CD4-positive, CD25-positive, alpha-beta regulatory T cell (primary cell): ENCODE results near the gene KLRF1. TPM values are rescaled to one million over a fixed set of nuclear protein-coding genes. Genes with fewer than 3 reads are reported as not detected.

Experiments used
- ATAC-seq, 2 donors: fragments of 150-1000 bp; cut with Tn5 transposase; one replicate each; pipeline ENCODE4 v1.10.0; 2021; ENCODE audit warnings: low read depth in 2 of 2, moderate number of reproducible peaks in 2 of 2, moderate library complexity in 1 of 2
- DNase-seq, 3 donors: peaks; one replicate each; pipeline versions ENCODE4 v3.0.0 to v3.0.0-alpha.2; 2012 to 2022; ENCODE audit warnings: mixed read lengths in 1 of 3
- H3K27ac ChIP-seq: one replicate; pipeline ENCODE4 v1.7.0; 2013; ENCODE audit warnings: mild to moderate bottlenecking, low read length; ENCODE audit not compliant: insufficient read depth, poor library complexity, severe bottlenecking
- H3K27me3 ChIP-seq: one replicate; pipeline ENCODE4 v1.7.0; 2013; ENCODE audit warnings: low read length; ENCODE audit not compliant: control insufficient read depth, insufficient read depth
- H3K36me3 ChIP-seq: one replicate; pipeline ENCODE4 v1.7.0; 2013; ENCODE audit warnings: mild to moderate bottlenecking, low read length, moderate library complexity; ENCODE audit not compliant: control insufficient read depth, insufficient read depth
- H3K4me1 ChIP-seq: 2 replicates; pipeline ENCODE4 v1.7.0; 2013; ENCODE audit warnings: mild to moderate bottlenecking, low read length; ENCODE audit not compliant: insufficient read depth, control insufficient read depth, poor library complexity, severe bottlenecking
- H3K4me3 ChIP-seq: one replicate; pipeline ENCODE4 v1.7.0; 2013; ENCODE audit warnings: low read depth, mild to moderate bottlenecking, low read length, moderate library complexity
- H3K9me3 ChIP-seq, 2 experiments: 1 replicate in 1 of 2; 2 replicates in 1 of 2; pipeline ENCODE4 v1.7.0; 2013; ENCODE audit warnings: low read length in 2 of 2, mild to moderate bottlenecking in 1 of 2, moderate library complexity in 1 of 2; ENCODE audit not compliant: control insufficient read depth in 2 of 2
- H3K27ac Mint-ChIP-seq, 3 donors: one replicate each; pipeline ENCODE4 v1.8.0; 2020 to 2022; ENCODE audit warnings: mild to moderate bottlenecking in 3 of 3, mixed read lengths in 3 of 3, moderate library complexity in 2 of 3
- H3K27me3 Mint-ChIP-seq: one replicate; pipeline ENCODE4 v1.8.0; 2022; ENCODE audit warnings: mild to moderate bottlenecking, mixed read lengths
- H3K36me3 Mint-ChIP-seq: one replicate; pipeline ENCODE4 v1.8.0; 2020; ENCODE audit warnings: mixed read lengths
- H3K4me1 Mint-ChIP-seq, 4 donors: one replicate each; pipeline ENCODE4 v1.8.0; 2020 to 2022; ENCODE audit warnings: mixed read lengths in 4 of 4, mild to moderate bottlenecking in 1 of 4
- H3K4me3 Mint-ChIP-seq, 4 donors: one replicate each; pipeline ENCODE4 v1.8.0; 2020 to 2022; ENCODE audit warnings: mild to moderate bottlenecking in 4 of 4, mixed read lengths in 4 of 4, moderate library complexity in 3 of 4
- H3K9me3 Mint-ChIP-seq, 7 donors: one replicate each; pipeline ENCODE4 v1.8.0; 2020 to 2022; ENCODE audit warnings: mixed read lengths in 7 of 7, mild to moderate bottlenecking in 3 of 7, moderate library complexity in 2 of 7
- polyA plus RNA-seq, 4 donors: library from polyadenylated mRNA; unstranded; fragments of 300-500 nt; fragmentation: Illumina TruSeq; gene quantifications; one replicate each; pipeline ENCODE4 v1.2.3, GENCODE V29; 2021
- total RNA-seq: library from RNA; stranded (reverse); gene quantifications from one replicate; pipeline ENCODE4 v1.2.3, GENCODE V29; 2022

KLRF1 gene
- total RNA-seq, result not detected
- polyA plus RNA-seq, result under 1 TPM; 0.49 to 0.78 (median 0.71) TPM

- no peak within 1 kb of the TSS for H3K4me3 Mint-ChIP-seq
- no peak within 1 kb of the TSS for H3K27ac ChIP-seq
Measured at GRCh38 chr12:9827209-9827888, at the start of gene KLRF1. KLRF1 (plus strand) TSS chr12:9827481; CDS start chr12:9827545, 64 bp downstream.

GRCh38 chr12:9779209-9779608 lies 48.1 kb upstream of the KLRF1 start:
- Histone ChIP-seq H3K27ac (no peak overlapping the region), H3K36me3 (no peaks in the 10 kb centered on the region), H3K27me3 (no peaks in the 10 kb centered on the region), H3K4me3 (no peak overlapping the region), H3K9me3 (no peaks in the 10 kb centered on the region), H3K4me1 (peaks cover 15% of the 10 kb centered on the region)
- H3K9me3 Mint-ChIP-seq, result peaks cover 0 to 2% (median 0%) of the 10 kb centered on the region in 7 donors
- H3K4me1 Mint-ChIP-seq, result peaks cover 15 to 50% (median 27%) of the 10 kb centered on the region in 4 donors
- no peaks in the 10 kb centered on the region for H3K36me3 Mint-ChIP-seq
- DNase-seq (no peak), ATAC-seq (no peak)
- peak overlapping the region in 1 of 4 donors; percentile 51 for H3K4me3 Mint-ChIP-seq
- H3K27ac Mint-ChIP-seq, result no peak overlapping the region
- no peaks in the 10 kb centered on the region for H3K27me3 Mint-ChIP-seq

More at GRCh38 chr12:9827209-9827888, at the start of gene KLRF1:
- peaks cover 0 to 6% (median 0%) of the 10 kb centered on the region in 7 donors for H3K9me3 Mint-ChIP-seq
- H3K36me3 ChIP-seq, result no peaks in the 10 kb centered on the region
- no peaks in the 10 kb centered on the region for H3K36me3 Mint-ChIP-seq
- peaks cover 18% of the 10 kb centered on the region for H3K27me3 ChIP-seq
- no peaks in the 10 kb centered on the region for H3K4me1 ChIP-seq
- H3K9me3 ChIP-seq, result no peaks in the 10 kb centered on the region
- DNase-seq, result no peak
- H3K4me3 ChIP-seq, result no peak within 1 kb of the TSS
- H3K27ac Mint-ChIP-seq, result no peak within 1 kb of the TSS
- ATAC-seq, result no peak
- peaks cover 65% of the 10 kb centered on the region for H3K27me3 Mint-ChIP-seq
- H3K4me1 Mint-ChIP-seq, result peaks cover 0 to 2% (median 0%) of the 10 kb centered on the region in 4 donors

GRCh38 chr12:9781360-9781759 lies 45.9 kb upstream of the KLRF1 start:
- H3K9me3 ChIP-seq, result no peaks in the 10 kb centered on the region
- H3K36me3 ChIP-seq, result no peaks in the 10 kb centered on the region
- peaks cover 8% of the 10 kb centered on the region for H3K4me1 ChIP-seq
- peaks cover 0 to 2% (median 0%) of the 10 kb centered on the region in 7 donors for H3K9me3 Mint-ChIP-seq
- no peak for ATAC-seq
- peak overlapping the region in 1 of 4 donors; percentile 15 for H3K4me3 Mint-ChIP-seq
- H3K27me3 Mint-ChIP-seq, result no peaks in the 10 kb centered on the region
- H3K27me3 ChIP-seq, result no peaks in the 10 kb centered on the region
- no peak overlapping the region for H3K27ac ChIP-seq
- no peak for DNase-seq
- no peaks in the 10 kb centered on the region for H3K36me3 Mint-ChIP-seq
- peaks cover 9 to 31% (median 16%) of the 10 kb centered on the region in 4 donors for H3K4me1 Mint-ChIP-seq
- peak overlapping the region in 2 of 3 donors; percentile 12 to 29 for H3K27ac Mint-ChIP-seq
- no peak overlapping the region for H3K4me3 ChIP-seq

- Histone ChIP-seq H3K9me3 (no peaks in the 10 kb centered on the region), H3K36me3 (no peaks in the 10 kb centered on the region), H3K4me3 (no peak overlapping the region), H3K27ac (no peak overlapping the region), H3K27me3 (no peaks in the 10 kb centered on the region), H3K4me1 (no peaks in the 10 kb centered on the region)
- Mint-ChIP-seq H3K9me3 (peaks cover 0 to 2% (median 0%) of the 10 kb centered on the region in 7 donors), H3K4me3 (no peak overlapping the region), H3K27ac (peak overlapping the region in 1 of 3 donors; percentile 37), H3K4me1 (peaks cover 4 to 24% (median 13%) of the 10 kb centered on the region in 4 donors), H3K36me3 (no peaks in the 10 kb centered on the region), H3K27me3 (peaks cover 2% of the 10 kb centered on the region)
- ATAC-seq, result no peak
- no peak for DNase-seq
Measured at GRCh38 chr12:9782547-9783382, 44.5 kb upstream of the KLRF1 start.

GRCh38 chr12:9784326-9784725 lies 43.0 kb upstream of the KLRF1 start:
- Histone ChIP-seq H3K36me3 (no peaks in the 10 kb centered on the region), H3K27ac (no peak overlapping the region), H3K4me3 (no peak overlapping the region), H3K4me1 (no peaks in the 10 kb centered on the region), H3K9me3 (no peaks in the 10 kb centered on the region), H3K27me3 (no peaks in the 10 kb centered on the region)
- no peaks in the 10 kb centered on the region for H3K36me3 Mint-ChIP-seq
- no peak overlapping the region for H3K4me3 Mint-ChIP-seq
- H3K27ac Mint-ChIP-seq, result no peak overlapping the region
- peaks cover 0 to 2% (median 0%) of the 10 kb centered on the region in 7 donors for H3K9me3 Mint-ChIP-seq
- peaks cover 9% of the 10 kb centered on the region for H3K27me3 Mint-ChIP-seq
- peaks cover 4 to 15% (median 8%) of the 10 kb centered on the region in 4 donors for H3K4me1 Mint-ChIP-seq
- DNase-seq (no peak), ATAC-seq (no peak)

GRCh38 chr12:9784816-9785215 lies 42.5 kb upstream of the KLRF1 start:
- Mint-ChIP-seq H3K27me3 (peaks cover 9% of the 10 kb centered on the region), H3K4me3 (no peak overlapping the region), H3K27ac (no peak overlapping the region), H3K9me3 (peaks cover 0 to 2% (median 0%) of the 10 kb centered on the region in 7 donors), H3K36me3 (no peaks in the 10 kb centered on the region), H3K4me1 (peaks cover 4 to 13% (median 6%) of the 10 kb centered on the region in 4 donors)
- no peaks in the 10 kb centered on the region for H3K9me3 ChIP-seq
- no peaks in the 10 kb centered on the region for H3K4me1 ChIP-seq
- no peak overlapping the region for H3K4me3 ChIP-seq
- no peak overlapping the region for H3K27ac ChIP-seq
- H3K27me3 ChIP-seq, result no peaks in the 10 kb centered on the region
- DNase-seq, result no peak
- H3K36me3 ChIP-seq, result no peaks in the 10 kb centered on the region
- no peak for ATAC-seq

GRCh38 chr12:9786726-9787717 lies 40.3 kb upstream of the KLRF1 start:
- ATAC-seq, result no peak

More at GRCh38 chr12:9786726-9787717, 40.3 kb upstream of the KLRF1 start:
- Mint-ChIP-seq H3K9me3 (peaks cover 0 to 4% (median 0%) of the 10 kb centered on the region in 7 donors), H3K36me3 (peaks cover 3% of the 10 kb centered on the region), H3K27ac (peak overlapping the region in 2 of 3 donors; percentile 50 to 84), H3K4me3 (no peak overlapping the region), H3K27me3 (peaks cover 9% of the 10 kb centered on the region), H3K4me1 (peaks cover 0 to 9% (median 7%) of the 10 kb centered on the region in 4 donors)
- no peaks in the 10 kb centered on the region for H3K4me1 ChIP-seq
- no peak for DNase-seq
- H3K36me3 ChIP-seq, result no peaks in the 10 kb centered on the region
- H3K27ac ChIP-seq, result no peak overlapping the region
- no peak overlapping the region for H3K4me3 ChIP-seq
- H3K9me3 ChIP-seq, result no peaks in the 10 kb centered on the region
- H3K27me3 ChIP-seq, result no peaks in the 10 kb centered on the region
